Prostate gland (tissue), 2 donors: ENCODE results near the gene RAB19.

Experiments
- CTCF ChIP-seq, 4 experiments: fragments of 200-600 bp in 2 of 4; fragments of 450-650 bp in 2 of 4; sonication (generic) in 2 of 4; IDR thresholded peaks; 1 replicate in 3 of 4; 2 replicates in 1 of 4; pipeline ENCODE4 v1.5.1; 2016 to 2019; ENCODE audit warnings: antibody characterized with exemption in 4 of 4, mild to moderate bottlenecking in 2 of 4, moderate library complexity in 2 of 4
- POLR2A ChIP-seq: fragments of 450-650 bp; IDR thresholded peaks from one replicate; pipeline ENCODE4 v1.6.1; 2016; ENCODE audit warnings: antibody characterized with exemption, mild to moderate bottlenecking

GRCh38 chr7:140369294-140369693 lies 34.6 kb upstream of the RAB19 start:
- TF ChIP-seq CTCF (IDR thresholded peaks at IDR 0.05) (no peak), POLR2A (no peak)
